GM18951 (cell line): Measurements from ENCODE around the gene MAML1.

Experiments
- POLR2A ChIP-seq: IDR thresholded peaks from 4 replicates; pipeline ENCODE4 v1.6.1; 2011; ENCODE audit warnings: mild to moderate bottlenecking; ENCODE audit not compliant: insufficient read length, insufficient read depth; ENCODE audit errors: extremely low read depth
- in situ Hi-C: fragments of 300-500 bp; cut with MboI; formaldehyde crosslinking; loops from one replicate; pipeline ENCODE4 v1.12.0; 2022; ENCODE audit warnings: low sequenced_read_pairs, mixed read lengths, inconsistent platforms; ENCODE audit not compliant: unreplicated experiment

Gene MAML1

DNA sequence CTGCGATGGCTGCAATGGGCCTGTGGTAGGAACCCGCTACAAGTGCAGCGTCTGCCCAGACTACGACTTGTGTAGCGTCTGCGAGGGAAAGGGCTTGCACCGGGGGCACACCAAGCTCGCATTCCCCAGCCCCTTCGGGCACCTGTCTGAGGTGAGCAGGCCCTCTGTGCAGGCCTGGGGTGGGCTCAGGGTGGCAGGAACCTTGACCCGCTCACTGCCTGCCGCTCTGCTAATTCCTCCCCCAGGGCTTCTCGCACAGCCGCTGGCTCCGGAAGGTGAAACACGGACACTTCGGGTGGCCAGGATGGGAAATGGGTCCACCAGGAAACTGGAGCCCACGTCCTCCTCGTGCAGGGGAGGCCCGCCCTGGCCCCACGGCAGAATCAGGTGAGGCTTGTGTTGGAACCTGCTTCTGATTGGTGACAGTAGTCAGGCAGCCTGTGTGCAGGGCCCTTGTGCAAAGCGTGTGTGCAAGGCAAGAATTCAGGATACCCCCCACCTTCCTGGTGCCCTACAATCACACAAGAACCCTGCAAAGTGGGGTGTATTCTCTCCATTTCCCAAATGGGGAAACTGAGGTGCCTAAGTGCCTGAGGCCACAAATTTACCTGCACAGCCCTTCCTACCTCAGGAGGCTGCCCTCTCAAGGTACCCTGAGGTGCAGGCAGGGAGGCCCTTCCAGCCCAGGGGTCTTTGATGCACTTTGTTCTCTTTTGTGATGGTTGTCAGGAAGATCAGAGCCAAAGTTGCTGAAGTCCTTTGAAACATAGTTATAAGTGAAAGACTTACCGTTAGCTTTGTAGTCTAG is 91.5 kb downstream of the MAML1 start:
- TF ChIP-seq POLR2A, result no peak

DNA sequence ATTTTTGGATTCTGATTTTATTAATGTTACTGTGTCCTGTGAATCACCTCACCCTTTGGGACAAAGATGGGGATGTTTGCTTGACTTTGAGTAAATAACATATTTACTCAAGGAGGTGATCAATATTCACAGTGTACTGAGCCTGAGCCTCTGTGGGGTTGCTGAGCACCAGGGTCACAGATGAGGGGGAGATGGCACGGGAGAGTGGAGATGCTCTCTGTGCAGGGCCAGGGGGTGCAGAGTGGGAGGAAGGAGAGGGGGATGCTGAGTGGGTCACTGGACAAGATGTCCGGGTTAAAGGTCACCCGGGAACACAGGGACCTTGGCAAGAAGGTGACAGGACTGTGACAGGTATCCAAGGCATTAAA is 92.1 kb downstream of the MAML1 start:
- peak; percentile 20 for TF ChIP-seq POLR2A
- in situ Hi-C loops, result no loop called here

More for the DNA sequence above, 91.5 kb downstream of the MAML1 start:
- in situ Hi-C loops, result no loop called here

DNA sequence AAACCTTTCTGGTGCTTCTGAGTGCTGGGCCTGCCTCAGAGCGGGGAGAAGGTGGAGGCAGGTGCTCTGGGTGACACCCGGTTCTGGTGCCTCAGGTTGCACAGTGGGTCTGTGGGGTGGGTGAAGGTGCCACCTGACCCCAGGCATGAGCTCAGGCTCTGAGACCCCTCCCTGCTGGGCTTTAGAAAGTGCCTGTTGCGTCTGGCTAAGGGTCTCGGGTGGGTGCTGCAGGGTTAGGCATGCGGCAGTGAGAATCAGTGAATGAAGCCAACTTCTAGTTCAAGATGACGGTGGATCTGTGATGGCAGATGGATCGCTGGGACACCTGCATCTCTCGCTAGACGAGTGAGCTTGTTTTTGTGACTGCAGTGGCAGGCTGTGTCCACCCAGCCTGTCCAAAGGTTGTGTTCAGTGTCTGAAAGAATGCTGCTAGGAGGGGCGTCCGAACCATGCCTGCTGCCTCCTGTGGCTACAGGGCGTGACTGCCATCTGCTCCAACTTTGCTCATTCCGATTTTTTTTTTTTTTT is 93.1 kb downstream of the MAML1 start:
- no peak for TF ChIP-seq POLR2A
- in situ Hi-C loops, result no loop called here
